Tibial nerve (tissue), 4 donors: ENCODE data around the gene HRAS. TPM values are rescaled to one million over a fixed set of nuclear protein-coding genes. Genes with fewer than 3 reads are reported as not detected.

Experiments used
- DNase-seq, 2 donors: peaks; one replicate each; pipeline ENCODE4 v3.0.0-alpha.2; 2019; ENCODE audit warnings: low spot score in 2 of 2
- H3K27ac ChIP-seq, 4 donors: fragments of 200-600 bp; sonication (generic) in 3 of 4; one replicate each; pipeline ENCODE4 v1.5.1; 2017 to 2019; ENCODE audit warnings: mild to moderate bottlenecking in 1 of 4
- H3K27me3 ChIP-seq, 2 donors: fragments of 200-600 bp; sonication (generic) in 1 of 2; one replicate each; pipeline versions ENCODE4 v1.5.1 to v1.6.0; 2017 to 2019
- H3K36me3 ChIP-seq, 3 donors: fragments of 200-600 bp; sonication (generic); one replicate each; pipeline ENCODE4 v1.5.1; 2018 to 2019
- H3K4me1 ChIP-seq, 4 donors: fragments of 200-600 bp; sonication (generic) in 3 of 4; one replicate each; pipeline ENCODE4 v1.5.1; 2017 to 2019
- H3K4me3 ChIP-seq, 4 donors: fragments of 200-600 bp; sonication (generic) in 3 of 4; one replicate each; pipeline ENCODE4 v1.5.1; 2017 to 2019; ENCODE audit warnings: mild to moderate bottlenecking in 1 of 4, moderate library complexity in 1 of 4
- H3K9me3 ChIP-seq, 4 donors: fragments of 200-600 bp; sonication (generic) in 3 of 4; one replicate each; pipeline ENCODE4 v1.5.1; 2017 to 2019
- EP300 ChIP-seq, 2 donors: sonication (generic); formaldehyde crosslinking; IDR thresholded peaks; one replicate each; pipeline ENCODE4 v1.6.1; 2017; ENCODE audit warnings: antibody characterized with exemption in 2 of 2, mild to moderate bottlenecking in 1 of 2
- POLR2A ChIP-seq, 2 donors: fragments of 450-650 bp; IDR thresholded peaks; one replicate each; pipeline ENCODE4 v1.6.1; 2017; ENCODE audit warnings: antibody characterized with exemption in 2 of 2, mild to moderate bottlenecking in 2 of 2, moderate library complexity in 2 of 2
- WGBS, 2 donors: methylation state at CpG; one replicate each; pipeline ENCODE4 v1.1.5; 2018; 5-methylcytosine and 5-hydroxymethylcytosine counted together
- total RNA-seq, 4 donors: library from RNA; depleted of rRNA; stranded (reverse); fragments of >200 nt; gene quantifications; one replicate each; pipeline ENCODE4 v1.1.0, GENCODE V29; 2016
- TF ChIP-seq, protein P1 (sequence below), 5 experiments: fragments of 200-600 bp in 3 of 5; fragments of 450-650 bp in 2 of 5; sonication (generic) in 3 of 5; IDR thresholded peaks; one replicate each; pipeline ENCODE4 v1.5.1; 2016 to 2019; ENCODE audit warnings: antibody characterized with exemption in 5 of 5, mild to moderate bottlenecking in 3 of 5, moderate library complexity in 2 of 5

HRAS gene
- total RNA-seq, 4 donors from 2014 or later, result 64.3 to 71.1 (median 68.1) TPM

DNA sequence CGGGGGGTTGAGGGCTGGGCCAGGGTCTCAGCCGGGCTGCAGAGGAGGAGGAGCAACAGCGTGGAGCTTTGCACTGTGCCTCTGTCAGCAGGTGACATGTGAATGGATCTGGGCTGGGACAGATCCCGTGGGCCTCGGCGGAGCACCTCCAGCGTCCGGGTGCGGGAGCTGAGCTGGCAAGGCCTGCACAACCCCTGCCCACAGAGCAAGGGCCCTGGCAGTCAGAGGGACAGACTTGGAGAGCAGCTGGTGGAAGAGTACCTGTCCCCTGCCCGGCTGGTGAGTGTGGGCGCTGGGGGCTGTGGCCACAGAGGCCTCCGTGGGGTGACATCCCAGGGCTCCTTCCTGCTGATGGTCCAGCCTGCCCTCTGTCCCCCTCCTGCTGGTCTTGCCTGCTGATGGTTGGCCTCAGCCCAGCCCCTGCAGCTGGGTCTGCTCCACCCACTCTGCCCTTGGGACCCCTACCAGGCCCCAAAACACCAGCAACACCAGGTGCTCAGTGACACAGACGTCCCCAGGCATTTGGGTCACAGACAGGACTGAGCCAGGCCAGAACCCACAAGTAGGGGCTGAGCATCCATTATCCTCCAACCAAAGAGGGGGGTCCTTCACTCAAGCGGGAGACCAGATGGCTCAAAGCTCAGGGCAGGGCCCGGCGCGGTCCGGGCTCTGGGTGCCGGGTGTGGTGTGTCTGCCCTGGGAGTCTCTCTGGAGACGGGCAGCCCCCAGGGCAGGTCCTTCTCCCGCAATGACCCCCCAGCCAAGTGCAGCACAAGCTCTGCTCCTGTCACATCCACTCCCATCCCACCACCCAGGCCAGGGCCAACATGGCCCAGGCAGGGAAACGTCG lies 5.4 kb upstream of the HRAS start:
- Histone ChIP-seq H3K9me3 (no peaks in the 10 kb centered on the region), H3K36me3 (no peaks in the 10 kb centered on the region), H3K4me3 (no peak overlapping the region), H3K27ac (no peak overlapping the region), H3K4me1 (peaks cover 0 to 24% (median 21%) of the 10 kb centered on the region in 4 donors), H3K27me3 (no peaks in the 10 kb centered on the region)
- 75 to 81% methylated on average over 6 to 13 of the region's 23 CpGs for WGBS, 2 donors
- TF ChIP-seq EP300 (IDR thresholded peaks at IDR 0.05) (no peak), POLR2A (IDR thresholded peaks at IDR 0.05) (no peak)
- TF ChIP-seq, protein P1, sequence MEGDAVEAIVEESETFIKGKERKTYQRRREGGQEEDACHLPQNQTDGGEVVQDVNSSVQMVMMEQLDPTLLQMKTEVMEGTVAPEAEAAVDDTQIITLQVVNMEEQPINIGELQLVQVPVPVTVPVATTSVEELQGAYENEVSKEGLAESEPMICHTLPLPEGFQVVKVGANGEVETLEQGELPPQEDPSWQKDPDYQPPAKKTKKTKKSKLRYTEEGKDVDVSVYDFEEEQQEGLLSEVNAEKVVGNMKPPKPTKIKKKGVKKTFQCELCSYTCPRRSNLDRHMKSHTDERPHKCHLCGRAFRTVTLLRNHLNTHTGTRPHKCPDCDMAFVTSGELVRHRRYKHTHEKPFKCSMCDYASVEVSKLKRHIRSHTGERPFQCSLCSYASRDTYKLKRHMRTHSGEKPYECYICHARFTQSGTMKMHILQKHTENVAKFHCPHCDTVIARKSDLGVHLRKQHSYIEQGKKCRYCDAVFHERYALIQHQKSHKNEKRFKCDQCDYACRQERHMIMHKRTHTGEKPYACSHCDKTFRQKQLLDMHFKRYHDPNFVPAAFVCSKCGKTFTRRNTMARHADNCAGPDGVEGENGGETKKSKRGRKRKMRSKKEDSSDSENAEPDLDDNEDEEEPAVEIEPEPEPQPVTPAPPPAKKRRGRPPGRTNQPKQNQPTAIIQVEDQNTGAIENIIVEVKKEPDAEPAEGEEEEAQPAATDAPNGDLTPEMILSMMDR (IDR thresholded peaks at IDR 0.05), result no peak
- no peak for DNase-seq

DNA sequence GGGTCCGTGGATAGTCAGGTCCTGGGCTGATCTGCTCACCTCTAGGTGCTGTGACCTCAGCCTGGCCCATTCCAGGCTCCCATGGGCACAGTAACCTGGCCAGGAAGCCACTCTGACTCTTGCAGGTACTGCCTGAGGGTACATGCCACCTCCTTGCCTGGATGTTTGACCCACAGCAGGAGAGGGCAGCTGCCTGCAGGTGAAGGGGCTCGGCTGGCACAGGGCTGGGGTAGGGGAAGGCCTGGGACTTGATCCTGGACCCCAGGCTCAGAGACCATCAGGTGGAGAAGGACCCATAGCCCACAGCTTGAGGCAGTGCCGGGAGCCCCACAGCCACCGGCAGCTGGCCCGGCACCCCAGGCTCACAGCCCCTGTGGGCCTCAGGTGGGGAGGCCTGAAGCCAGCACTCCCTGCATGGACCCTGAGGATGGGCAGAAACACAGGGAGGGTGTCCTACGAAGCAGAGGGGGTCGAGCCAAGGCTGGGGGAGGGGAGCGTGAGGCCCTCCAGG lies 4.7 kb upstream of the HRAS start:
- Histone ChIP-seq H3K4me3 (no peak overlapping the region), H3K27ac (no peak overlapping the region), H3K9me3 (no peaks in the 10 kb centered on the region), H3K36me3 (no peaks in the 10 kb centered on the region), H3K4me1 (peaks cover 0 to 24% (median 22%) of the 10 kb centered on the region in 4 donors), H3K27me3 (no peaks in the 10 kb centered on the region)
- no peak for DNase-seq
- TF ChIP-seq EP300 (IDR thresholded peaks at IDR 0.05) (no peak), POLR2A (IDR thresholded peaks at IDR 0.05) (no peak)
- TF ChIP-seq, protein P1 (IDR thresholded peaks at IDR 0.05), result no peak
- 84 to 96% methylated on average over 2 to 8 of the region's 8 CpGs for WGBS, 2 donors

DNA sequence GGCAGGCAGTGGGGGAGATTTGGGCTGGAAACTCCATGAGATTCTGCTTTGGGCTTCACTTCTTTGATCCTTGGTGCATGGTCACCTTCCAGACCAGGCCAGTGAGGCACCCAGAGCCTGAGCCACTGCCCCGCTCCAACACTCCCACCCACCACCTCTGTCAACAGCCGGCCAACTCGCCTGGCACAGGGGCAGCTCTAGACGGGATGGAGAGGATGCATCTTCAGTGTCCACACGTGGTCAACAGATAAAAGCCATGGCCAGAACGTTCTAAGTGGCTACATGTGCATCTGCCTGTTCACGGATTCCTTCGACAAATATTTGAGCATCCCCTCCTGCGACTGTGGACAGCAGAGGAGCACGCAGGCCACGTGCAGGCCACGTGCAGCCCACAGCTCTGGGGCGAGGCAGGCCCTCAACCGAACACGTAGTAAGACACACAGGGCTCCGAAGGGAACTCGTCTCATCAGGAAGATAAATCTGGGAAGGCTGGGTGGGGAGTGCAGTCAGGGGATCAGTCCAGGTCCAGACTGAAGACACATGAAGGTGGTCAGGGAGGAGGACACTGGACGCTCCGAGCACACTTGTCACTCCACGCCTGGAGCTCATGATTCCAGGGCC lies 3.2 kb upstream of the HRAS start:
- DNase-seq, result no peak
- no peak overlapping the region for H3K4me3 ChIP-seq
- H3K4me1 ChIP-seq, result peaks cover 0 to 35% (median 31%) of the 10 kb centered on the region in 4 donors
- peaks cover 0 to 5% (median 0%) of the 10 kb centered on the region in 3 donors for H3K36me3 ChIP-seq
- 85 to 90% methylated on average over 20 of the region's 20 CpGs for WGBS, 2 donors
- no peaks in the 10 kb centered on the region for H3K9me3 ChIP-seq
- TF ChIP-seq, protein P1 (IDR thresholded peaks at IDR 0.05), result no peak
- TF ChIP-seq EP300 (IDR thresholded peaks at IDR 0.05) (no peak), POLR2A (IDR thresholded peaks at IDR 0.05) (no peak)
- H3K27ac ChIP-seq, result no peak overlapping the region
- no peaks in the 10 kb centered on the region for H3K27me3 ChIP-seq

DNA sequence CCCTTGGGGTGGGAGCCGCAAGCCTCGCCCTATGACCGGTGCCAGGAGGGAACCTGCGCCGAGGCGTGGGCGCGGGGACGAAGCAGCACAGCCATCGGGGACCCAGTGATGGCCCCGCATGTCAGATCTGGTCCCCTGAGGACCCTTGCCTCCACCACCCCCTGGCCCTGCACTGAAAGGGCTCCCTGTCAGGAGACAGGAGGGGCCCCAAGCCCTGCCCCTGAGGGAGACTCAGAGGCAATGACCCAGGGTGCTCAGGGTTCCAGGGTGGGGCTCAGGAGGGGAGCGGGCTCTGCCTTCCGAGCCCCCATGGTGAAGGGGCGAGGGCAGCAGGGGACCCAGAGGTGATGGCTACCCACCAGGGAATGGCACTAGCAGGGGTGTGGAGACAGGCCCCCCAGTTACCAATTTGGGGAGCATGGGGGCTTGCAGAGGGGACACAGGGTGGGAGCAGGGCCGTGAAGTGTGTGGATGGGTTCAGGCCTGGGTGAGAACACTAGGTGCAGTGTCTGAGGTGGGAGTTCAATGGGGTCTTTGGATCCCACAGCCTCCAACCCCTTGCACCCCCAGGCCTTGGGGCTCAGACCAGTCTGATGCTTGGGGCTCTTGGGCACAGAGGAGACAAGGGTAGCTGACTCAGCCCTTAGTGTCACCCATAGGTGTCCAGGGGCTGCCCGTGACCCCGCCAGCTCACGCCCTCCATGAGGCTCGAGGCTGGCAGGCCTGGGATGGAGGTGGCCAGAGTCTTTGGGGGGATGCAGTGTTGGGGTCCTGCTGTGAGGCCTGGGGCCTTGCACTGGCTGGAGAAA lies 2.5 kb upstream of the HRAS start:
- H3K27ac ChIP-seq, result peak overlapping the region in 2 of 4 donors; percentile 10 to 86
- WGBS, 2 donors, result 40 to 64% methylated on average over 10 to 15 of the region's 19 CpGs
- H3K4me3 ChIP-seq, result peak overlapping the region; percentile 15 to 98 (median 73)
- H3K4me1 ChIP-seq, result peaks cover 0 to 43% (median 31%) of the 10 kb centered on the region in 4 donors
- H3K9me3 ChIP-seq, result no peaks in the 10 kb centered on the region
- no peaks in the 10 kb centered on the region for H3K27me3 ChIP-seq
- H3K36me3 ChIP-seq, result peaks cover 0 to 13% (median 0%) of the 10 kb centered on the region in 3 donors
- TF ChIP-seq POLR2A (IDR thresholded peaks at IDR 0.05) (no peak), EP300 (IDR thresholded peaks at IDR 0.05) (no peak)
- TF ChIP-seq, protein P1 (IDR thresholded peaks at IDR 0.05), result no peak
- no peak for DNase-seq
